Neural cell (in vitro differentiated cells): ENCODE data around the gene NES. TPM values are rescaled to one million over a fixed set of nuclear protein-coding genes. Genes with fewer than 3 reads are reported as not detected.

Source experiments
- H2AFZ ChIP-seq: fragments of 200-600, 300-800 bp; sonication (generic), shearing (Covaris generic); 2 replicates; pipeline ENCODE4 v1.6.0; 2014; ENCODE audit warnings: low read depth, mild to moderate bottlenecking, antibody characterized with exemption, low read length, moderate library complexity
- H3F3A ChIP-seq: fragments of 200-600 bp; shearing (Covaris generic); 2 replicates; pipeline ENCODE4 v1.6.1; 2016; ENCODE audit warnings: mild to moderate bottlenecking, moderate library complexity, mixed read lengths, antibody characterized with exemption, low read length; ENCODE audit not compliant: insufficient read depth, poor library complexity, severe bottlenecking
- H3K27ac ChIP-seq: fragments of 200-600, 300-800 bp; sonication (generic), shearing (Covaris generic); 2 replicates; pipeline ENCODE4 v1.5.1; 2014; ENCODE audit warnings: mild to moderate bottlenecking, low read length, moderate library complexity
- H3K27me3 ChIP-seq: fragments of 300-800, 200-600 bp; sonication (generic), shearing (Covaris generic); 2 replicates; pipeline ENCODE4 v1.6.0; 2014; ENCODE audit warnings: mild to moderate bottlenecking, low read depth, low read length, moderate library complexity; ENCODE audit not compliant: insufficient read depth
- H3K36me3 ChIP-seq: fragments of 300-800, 200-600 bp; sonication (generic), shearing (Covaris generic); 2 replicates; pipeline ENCODE4 v1.5.1; 2014; ENCODE audit warnings: mild to moderate bottlenecking, antibody characterized with exemption, low read length, moderate library complexity; ENCODE audit not compliant: insufficient read depth
- H3K4me2 ChIP-seq: fragments of 300-800, 200-600 bp; sonication (generic), shearing (Covaris generic); 2 replicates; pipeline ENCODE4 v1.6.0; 2014; ENCODE audit warnings: mild to moderate bottlenecking, low read length
- H3K4me3 ChIP-seq: fragments of 300-800, 200-600 bp; sonication (generic), shearing (Covaris generic); 2 replicates; pipeline ENCODE4 v1.5.1; 2014; ENCODE audit warnings: mild to moderate bottlenecking, low read length, moderate library complexity
- H3K79me2 ChIP-seq: fragments of 200-600 bp; shearing (Covaris generic); replicated peaks from 2 replicates; pipeline ENCODE4 v1.6.0; 2014; ENCODE audit warnings: mild to moderate bottlenecking, low read length, moderate library complexity; ENCODE audit not compliant: insufficient read depth
- H3K9ac ChIP-seq: fragments of 300-800, 200-600 bp; sonication (generic), shearing (Covaris generic); 2 replicates; pipeline ENCODE4 v1.6.1; 2016; ENCODE audit warnings: mild to moderate bottlenecking, low read length, mixed read lengths
- H3K9me2 ChIP-seq: fragments of 200-600 bp; shearing (Covaris generic); 2 replicates; pipeline ENCODE4 v1.6.1; 2016; ENCODE audit warnings: mild to moderate bottlenecking, low read length, mixed read lengths; ENCODE audit not compliant: insufficient read depth
- H3K9me3 ChIP-seq: fragments of 200-600, 300-800 bp; sonication (generic), shearing (Covaris generic); 2 replicates; pipeline ENCODE4 v1.6.1; 2016; ENCODE audit warnings: mild to moderate bottlenecking, mixed run types, low read length, moderate library complexity, mixed read lengths
- H4K20me1 ChIP-seq: fragments of 200-600 bp; shearing (Covaris generic); 2 replicates; pipeline ENCODE4 v1.6.1; 2016; ENCODE audit warnings: mild to moderate bottlenecking, mixed run types; ENCODE audit not compliant: insufficient read depth
- EP300 ChIP-seq: fragments of 450-650 bp; conservative IDR thresholded peaks from 2 replicates; pipeline ENCODE4 v1.6.1; 2014; ENCODE audit warnings: antibody characterized with exemption, mild to moderate bottlenecking, moderate library complexity; ENCODE audit not compliant: poor library complexity, severe bottlenecking
- EZH2 ChIP-seq: fragments of 200-600, 300-800 bp; shearing (Covaris generic), sonication (generic); IDR thresholded peaks from 2 replicates; pipeline ENCODE4 v1.6.1; 2014; ENCODE audit warnings: antibody characterized with exemption, low read length, borderline replicate concordance, mild to moderate bottlenecking; ENCODE audit not compliant: insufficient read depth, poor library complexity, severe bottlenecking
- MXI1 ChIP-seq: fragments of 450-650 bp; conservative IDR thresholded peaks from 2 replicates; pipeline ENCODE4 v1.6.1; 2014; ENCODE audit warnings: antibody characterized with exemption, mild to moderate bottlenecking; ENCODE audit not compliant: poor library complexity, severe bottlenecking
- POLR2AphosphoS5 ChIP-seq: IDR thresholded peaks from 2 replicates; pipeline ENCODE4 v1.6.1; 2012
- RAD21 ChIP-seq: fragments of 450-650 bp; conservative IDR thresholded peaks from 2 replicates; pipeline ENCODE4 v1.6.1; 2014; ENCODE audit warnings: antibody characterized with exemption, mild to moderate bottlenecking, moderate library complexity
- REST ChIP-seq: IDR thresholded peaks from 2 replicates; pipeline ENCODE4 v1.6.1; 2012; ENCODE audit warnings: borderline replicate concordance
- SMC3 ChIP-seq: fragments of 450-650 bp; conservative IDR thresholded peaks from 2 replicates; pipeline ENCODE4 v1.6.1; 2014; ENCODE audit warnings: antibody characterized with exemption, mild to moderate bottlenecking, moderate library complexity; ENCODE audit not compliant: poor library complexity
- TAF1 ChIP-seq: IDR thresholded peaks from 2 replicates; pipeline ENCODE4 v1.6.1; 2012; ENCODE audit warnings: low read depth
- polyA plus RNA-seq: library from polyadenylated mRNA; depleted of rRNA; stranded (reverse); fragments of >200 nt; gene quantifications from 2 replicates; pipeline ENCODE4 v1.2.3, GENCODE V29; 2014
- TF ChIP-seq, protein P1 (sequence below): fragments of 450-650 bp; IDR thresholded peaks from 2 replicates; pipeline ENCODE4 v1.5.1; 2014; ENCODE audit warnings: antibody characterized with exemption, mild to moderate bottlenecking, moderate library complexity; ENCODE audit not compliant: poor library complexity, severe bottlenecking

Gene NES
- polyA plus RNA-seq, 1 donor from 2014 or later, result 9.9 TPM

GRCh38 chr1:156703336-156703735 is 26.1 kb upstream of the NES start:
- Histone ChIP-seq H3K4me2 (no peak overlapping the region), H3K4me3 (no peak overlapping the region), H3K27ac (no peak overlapping the region)

DNA sequence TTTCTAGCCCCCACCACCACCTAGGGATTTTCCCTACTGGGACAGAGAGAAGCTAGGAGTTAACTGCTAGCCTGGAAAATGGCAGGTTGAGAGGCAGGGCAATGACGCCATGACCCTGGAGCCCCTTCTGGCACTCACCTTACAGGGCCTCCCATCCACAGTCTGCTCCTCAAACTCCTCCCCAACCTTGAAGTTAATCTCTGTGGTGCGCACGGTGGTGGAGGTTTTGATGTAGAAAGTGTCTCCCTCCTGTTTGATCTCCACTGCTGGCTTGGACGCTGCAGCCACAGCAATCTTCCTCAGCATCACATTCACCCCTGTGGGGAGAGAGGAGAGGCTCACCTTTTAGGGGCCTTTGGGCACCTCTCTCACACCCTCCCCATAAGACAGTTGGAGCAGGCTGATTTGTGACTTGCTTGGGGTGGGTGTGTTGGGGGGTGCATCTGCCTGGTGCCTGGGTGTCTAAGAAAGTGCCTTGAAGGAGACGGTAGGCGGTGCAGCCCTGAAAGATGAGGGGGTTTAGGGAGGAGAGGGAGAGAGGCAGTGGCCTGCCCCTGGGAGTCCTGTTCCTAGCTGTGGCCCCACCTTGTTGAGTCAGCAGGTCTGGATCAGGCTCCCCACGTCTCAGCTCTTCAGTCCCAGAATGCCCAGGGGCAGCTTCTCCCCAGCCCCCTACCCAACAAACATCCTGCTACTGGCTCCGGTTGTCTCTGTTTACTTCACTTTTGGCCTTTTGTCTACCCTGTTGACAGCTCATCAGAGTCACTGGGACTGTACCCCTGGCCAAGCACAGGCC is 23.7 kb upstream of the NES start:
- Histone ChIP-seq H4K20me1 (no peaks in the 10 kb centered on the region), H3K9ac (no peak overlapping the region), H2AFZ (no peak overlapping the region), H3K4me2 (no peak overlapping the region), H3K9me2 (no peaks in the 10 kb centered on the region), H3K79me2 (no peaks in the 10 kb centered on the region), H3K9me3 (no peaks in the 10 kb centered on the region), H3F3A (peaks cover 2% of the 10 kb centered on the region), H3K36me3 (no peaks in the 10 kb centered on the region), H3K27me3 (peaks cover 15% of the 10 kb centered on the region), H3K4me3 (no peak overlapping the region), H3K27ac (no peak overlapping the region)
- TF ChIP-seq EZH2, result no peak
- TF ChIP-seq TAF1, result no peak
- TF ChIP-seq, protein P1, sequence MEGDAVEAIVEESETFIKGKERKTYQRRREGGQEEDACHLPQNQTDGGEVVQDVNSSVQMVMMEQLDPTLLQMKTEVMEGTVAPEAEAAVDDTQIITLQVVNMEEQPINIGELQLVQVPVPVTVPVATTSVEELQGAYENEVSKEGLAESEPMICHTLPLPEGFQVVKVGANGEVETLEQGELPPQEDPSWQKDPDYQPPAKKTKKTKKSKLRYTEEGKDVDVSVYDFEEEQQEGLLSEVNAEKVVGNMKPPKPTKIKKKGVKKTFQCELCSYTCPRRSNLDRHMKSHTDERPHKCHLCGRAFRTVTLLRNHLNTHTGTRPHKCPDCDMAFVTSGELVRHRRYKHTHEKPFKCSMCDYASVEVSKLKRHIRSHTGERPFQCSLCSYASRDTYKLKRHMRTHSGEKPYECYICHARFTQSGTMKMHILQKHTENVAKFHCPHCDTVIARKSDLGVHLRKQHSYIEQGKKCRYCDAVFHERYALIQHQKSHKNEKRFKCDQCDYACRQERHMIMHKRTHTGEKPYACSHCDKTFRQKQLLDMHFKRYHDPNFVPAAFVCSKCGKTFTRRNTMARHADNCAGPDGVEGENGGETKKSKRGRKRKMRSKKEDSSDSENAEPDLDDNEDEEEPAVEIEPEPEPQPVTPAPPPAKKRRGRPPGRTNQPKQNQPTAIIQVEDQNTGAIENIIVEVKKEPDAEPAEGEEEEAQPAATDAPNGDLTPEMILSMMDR, result no peak
- TF ChIP-seq MXI1, result no peak
- no peak for TF ChIP-seq POLR2AphosphoS5
- TF ChIP-seq SMC3, result no peak

More at GRCh38 chr1:156703336-156703735, 26.1 kb upstream of the NES start:
- H4K20me1 ChIP-seq, result no peaks in the 10 kb centered on the region
- H3K79me2 ChIP-seq, result no peaks in the 10 kb centered on the region
- no peak overlapping the region for H2AFZ ChIP-seq
- H3K9me2 ChIP-seq, result no peaks in the 10 kb centered on the region
- no peaks in the 10 kb centered on the region for H3K36me3 ChIP-seq
- TF ChIP-seq EP300 (no peak), SMC3 (no peak), RAD21 (no peak), POLR2AphosphoS5 (no peak), EZH2 (no peak), MXI1 (no peak), REST (no peak), TAF1 (no peak)
- TF ChIP-seq, protein P1, result no peak
- H3F3A ChIP-seq, result peaks cover 8% of the 10 kb centered on the region
- H3K27me3 ChIP-seq, result peaks cover 15% of the 10 kb centered on the region
- no peaks in the 10 kb centered on the region for H3K9me3 ChIP-seq
- no peak overlapping the region for H3K9ac ChIP-seq
